HepG2 (cell line): ENCODE measurements around the gene TRPC4AP. TPM values are rescaled to one million over a fixed set of nuclear protein-coding genes. Genes with fewer than 3 reads are reported as not detected.
A peak's percentile ranks its signal among the peaks of the same experiment; 100 is the strongest.

Experiments
- ATAC-seq: fragments of 200-7000 bp; cut with Tn5 transposase; 3 replicates; pipeline ENCODE4 v1.9.1; 2020; ENCODE audit warnings: mild to moderate bottlenecking, moderate library complexity
- BruUV-seq: library from RNA; stranded (reverse); fragments of 400-500 nt; replicated peaks from 2 replicates; lab custom pipeline; 2021; lab: Mats Ljungman, UMichigan
- CTCF ChIA-PET: fragments of 300-600 bp; formaldehyde crosslinking; extraction: SDS; loops from one replicate; lab custom pipeline; 2021; ENCODE audit warnings: low total read pairs, inconsistent platforms, low intra/inter-chr PET ratio; lab: Yijun Ruan, JAX
- POLR2A ChIA-PET: fragments of 350-600 bp; sonication (Branson Sonifier 250); formaldehyde crosslinking; loops from one replicate; lab custom pipeline; 2020; ENCODE audit warnings: antibody characterized with exemption, inconsistent platforms; lab: Yijun Ruan, JAX
- DNase-seq: peaks from one replicate; pipeline ENCODE4 v3.0.0-alpha.2; 2015; ENCODE audit warnings: low spot score
- FAIRE-seq: peaks from 3 replicates; lab custom pipeline; 2011; peaks lifted over from hg19 to GRCh38; lab: Jason Lieb, UNC
- H2AFZ ChIP-seq: one replicate; pipeline ENCODE4 v1.6.1; 2011; ENCODE audit warnings: low read length, inconsistent platforms
- H3K27ac ChIP-seq: fragments of 300-600 bp; 3 replicates; pipeline ENCODE4 v1.8.0; 2011; ENCODE audit warnings: mixed run types, mild to moderate bottlenecking, mixed read lengths, low read length, inconsistent platforms; ENCODE audit not compliant: insufficient read depth; ENCODE audit errors: extremely low read length
- H3K27me3 ChIP-seq, 2 experiments: fragments of 200-600 bp in 1 of 2; 2 replicates in 1 of 2; 3 replicates in 1 of 2; pipeline versions ENCODE4 v1.6.0 to v1.8.0; 2011; ENCODE audit warnings: low read length in 2 of 2, mild to moderate bottlenecking in 2 of 2, moderate library complexity in 2 of 2, inconsistent platforms in 1 of 2; ENCODE audit not compliant: insufficient read depth in 2 of 2, control insufficient read depth in 1 of 2
- H3K36me3 ChIP-seq, 2 experiments: fragments of 200-600 bp in 1 of 2; replicated peaks in 1 of 2; 2 replicates in 1 of 2; 3 replicates in 1 of 2; pipeline versions ENCODE4 v1.5.1 to v1.8.0; 2011; ENCODE audit warnings: low read length in 2 of 2, inconsistent platforms in 1 of 2; ENCODE audit not compliant: insufficient read depth in 2 of 2, control insufficient read depth in 1 of 2
- H3K4me1 ChIP-seq: 2 replicates; pipeline ENCODE4 v1.5.1; 2012; ENCODE audit warnings: low read length, inconsistent platforms; ENCODE audit not compliant: insufficient read depth
- H3K4me2 ChIP-seq: 2 replicates; pipeline ENCODE4 v1.6.0; 2011; ENCODE audit warnings: low read depth, low read length, inconsistent platforms
- H3K4me3 ChIP-seq, 3 experiments: fragments of 200-600 bp in 1 of 3; sonication (generic), shearing (Covaris generic) in 1 of 3; replicated peaks in 1 of 3; 2 replicates each; pipeline ENCODE4 v1.5.1; 2011 to 2016; ENCODE audit warnings: low read length in 3 of 3, inconsistent platforms in 2 of 3, low read depth in 2 of 3, mild to moderate bottlenecking in 2 of 3, control low read depth in 1 of 3, mixed read lengths in 1 of 3; ENCODE audit not compliant: insufficient read depth in 1 of 3
- H3K79me2 ChIP-seq: one replicate; pipeline ENCODE4 v1.6.1; 2011; ENCODE audit warnings: low read length, inconsistent platforms; ENCODE audit not compliant: insufficient read depth
- H3K9ac ChIP-seq: 2 replicates; pipeline ENCODE4 v1.6.0; 2011; ENCODE audit warnings: mild to moderate bottlenecking, low read depth, low read length, inconsistent platforms; ENCODE audit not compliant: insufficient read depth
- H3K9me3 ChIP-seq: 2 replicates; pipeline ENCODE4 v1.5.1; 2012; ENCODE audit warnings: mild to moderate bottlenecking, low read length
- H4K20me1 ChIP-seq: 2 replicates; pipeline ENCODE4 v1.6.0; 2011; ENCODE audit warnings: inconsistent platforms, mild to moderate bottlenecking, low read length, moderate library complexity; ENCODE audit not compliant: insufficient read depth
- CREBL2 ChIP-seq: sonication (generic); formaldehyde crosslinking; IDR thresholded peaks from 2 replicates; pipeline ENCODE4 v1.8.1; 2023; ENCODE audit warnings: missing genetic modification reagents, mild to moderate bottlenecking, borderline replicate concordance
- ERF ChIP-seq: IDR thresholded peaks from 2 replicates; pipeline ENCODE4 v1.6.1; 2018; ENCODE audit warnings: missing biosample characterization, missing genetic modification reagents
- RBM22 ChIP-seq: fragments of 200-400 bp; formaldehyde crosslinking; optimal IDR thresholded peaks from 2 replicates; pipeline ENCODE3; 2017; ENCODE audit warnings: mild to moderate bottlenecking, low read length, moderate library complexity
- ZEB1 ChIP-seq: IDR thresholded peaks from 2 replicates; pipeline ENCODE4 v1.6.1; 2012; ENCODE audit warnings: mild to moderate bottlenecking, low read depth, inconsistent platforms; ENCODE audit not compliant: insufficient replicate concordance
- ZNF160 ChIP-seq: sonication (generic); formaldehyde crosslinking; IDR thresholded peaks from 2 replicates; pipeline ENCODE4 v1.8.0; 2022; ENCODE audit warnings: mild to moderate bottlenecking, inconsistent platforms, missing genetic modification reagents
- ZNF552 ChIP-seq: sonication (generic); formaldehyde crosslinking; IDR thresholded peaks from 2 replicates; pipeline ENCODE4 v1.9.0; 2022; ENCODE audit warnings: missing genetic modification reagents, mild to moderate bottlenecking, borderline replicate concordance
- ZNF777 ChIP-seq: sonication (generic); formaldehyde crosslinking; IDR thresholded peaks from 2 replicates; pipeline ENCODE4 v1.4.0; 2020; ENCODE audit warnings: missing genetic modification reagents
- WGBS: methylation state at CpG from one replicate; pipeline ENCODE4 v1.1.6; 2017; ENCODE audit warnings: low lambda C conversion rate; 5-methylcytosine and 5-hydroxymethylcytosine counted together
- in situ Hi-C: cut with HindIII; loops from 2 replicates; pipeline ENCODE4 v1.10.0; 2017; ENCODE audit warnings: low pct_unique_long_range_greater_than_20kb; ENCODE audit not compliant: extremely low pct_ligation_motif_present
- intact Hi-C: fragments of 100-400 bp; cut with micrococcal nuclease; formaldehyde crosslinking; loops from one replicate; pipeline ENCODE4 v1.10.0; 2022; ENCODE audit not compliant: unreplicated experiment
- polyA plus RNA-seq, 8 experiments: library from polyadenylated mRNA; depleted of rRNA in 3 of 8; stranded (reverse) in 7 of 8; unstranded in 1 of 8; fragments of >200 nt; fragmentation: Illumina TruSeq in 4 of 8; extraction: Trizol in 4 of 8; gene quantifications; 2 replicates each; pipeline versions ENCODE4 v1.2.1 to v1.2.3, GENCODE V29; 2011 to 2016; ENCODE audit warnings: low read depth in 4 of 8, missing spikeins in 1 of 8, mixed read lengths in 1 of 8; ENCODE audit not compliant: insufficient read depth in 1 of 8
- total RNA-seq, 5 experiments: library from RNA; depleted of rRNA; stranded (reverse); fragments of >200 nt; fragmentation: Illumina TruSeq; extraction: Trizol; gene quantifications; 2 replicates each; pipeline ENCODE4 v1.2.3, GENCODE V29; 2016; ENCODE audit warnings: low read depth in 1 of 5

The TRPC4AP gene
- total and polyA plus RNA-seq, 2 of the 13 experiments (the other 11 are each of a cell fraction or from before 2014, with no cell fraction given): 136 to 137 TPM

GRCh38 chr20:35055445-35056276, 36.9 kb downstream of the TRPC4AP start:
- ChIA-PET POLR2A (no interaction called here), CTCF (no interaction called here)
- H4K20me1 ChIP-seq: peaks cover 17% of the 10 kb centered on the region; the same call in 1 of the 2 replicates
- H3K4me3 ChIP-seq: no peak overlapping the region
- intact Hi-C loops (no loop called here), in situ Hi-C loops (no loop called here)
- ATAC-seq (no peak), DNase-seq (no peak), FAIRE-seq (no peak)
- H3K4me2 ChIP-seq: no peak overlapping the region
- no peak overlapping the region for H3K27ac ChIP-seq
- H3K79me2 ChIP-seq: peaks cover 32% of the 10 kb centered on the region
- H3K9ac ChIP-seq: no peak overlapping the region
- no TSS peak for BruUV-seq
- peaks cover 24% of the 10 kb centered on the region for H3K4me1 ChIP-seq
- H2AFZ ChIP-seq: no peak overlapping the region
- H3K36me3 ChIP-seq: peaks cover 14 to 56% of the 10 kb centered on the region in 2 experiments
- H3K9me3 ChIP-seq: no peaks in the 10 kb centered on the region
- no peaks in the 10 kb centered on the region for H3K27me3 ChIP-seq
- no peak for TF ChIP-seq ZNF552 (CRISPR knock-in tag)
- TF ChIP-seq ZNF160 (CRISPR knock-in tag): no peak
- TF ChIP-seq ZEB1: no peak
- 0 out of 2 replicates have a peak, but pooled peaks have one; percentile 7 for TF ChIP-seq ERF (CRISPR knock-in tag)
- TF ChIP-seq CREBL2 (CRISPR knock-in tag): no peak
- no peak for TF ChIP-seq ZNF777
- WGBS: 98% methylated on average over 9 of the region's 9 CpGs

- in situ Hi-C loops (no loop called here), intact Hi-C loops (no loop called here)
- Histone ChIP-seq H3K27me3 (no peaks in the 10 kb centered on the region), H3K36me3 (peaks cover 15 to 64% of the 10 kb centered on the region in 2 experiments), H3K27ac (no peak overlapping the region), H3K4me1 (peaks cover 33% of the 10 kb centered on the region), H3K79me2 (peaks cover 23% of the 10 kb centered on the region), H3K4me2 (no peak overlapping the region), H3K9me3 (no peaks in the 10 kb centered on the region), H3K9ac (no peak overlapping the region), H3K4me3 (no peak overlapping the region), H4K20me1 (peaks cover 16% of the 10 kb centered on the region; the same call in 1 of the 2 replicates), H2AFZ (no peak overlapping the region)
- POLR2A ChIA-PET: no interaction called here
- no peak for FAIRE-seq
- 97% methylated on average over 2 of the region's 2 CpGs for WGBS
- ATAC-seq: no peak
- DNase-seq: no peak
- CTCF ChIA-PET: no interaction called here
- no TSS peak for BruUV-seq
- TF ChIP-seq RBM22 (peak; percentile 26), ERF (CRISPR knock-in tag) (no peak)
Observed at GRCh38 chr20:35054814-35055213, 37.8 kb downstream of the TRPC4AP start.
